DND-41 (cell line): ENCODE measurements around the gene CLEC2D.

Source experiments
- CTCF ChIP-seq: IDR thresholded peaks from 2 replicates; pipeline ENCODE4 v1.5.1; 2012; ENCODE audit warnings: borderline replicate concordance, low read length, moderate library complexity, mild to moderate bottlenecking; ENCODE audit not compliant: poor library complexity, severe bottlenecking; ENCODE audit errors: extremely low read depth
- EZH2 ChIP-seq: IDR thresholded peaks from 3 replicates; pipeline ENCODE4 v1.6.1; 2012; ENCODE audit warnings: borderline replicate concordance, low read depth, mild to moderate bottlenecking, moderate library complexity, low read length, inconsistent platforms; ENCODE audit not compliant: severe bottlenecking

- TF ChIP-seq CTCF (no peak), EZH2 (no peak)
Observed at GRCh38 chr12:9735601-9736000, 66.1 kb downstream of the CLEC2D start.
